ENCODE measurements around the gene JMJD1C.

DNA sequence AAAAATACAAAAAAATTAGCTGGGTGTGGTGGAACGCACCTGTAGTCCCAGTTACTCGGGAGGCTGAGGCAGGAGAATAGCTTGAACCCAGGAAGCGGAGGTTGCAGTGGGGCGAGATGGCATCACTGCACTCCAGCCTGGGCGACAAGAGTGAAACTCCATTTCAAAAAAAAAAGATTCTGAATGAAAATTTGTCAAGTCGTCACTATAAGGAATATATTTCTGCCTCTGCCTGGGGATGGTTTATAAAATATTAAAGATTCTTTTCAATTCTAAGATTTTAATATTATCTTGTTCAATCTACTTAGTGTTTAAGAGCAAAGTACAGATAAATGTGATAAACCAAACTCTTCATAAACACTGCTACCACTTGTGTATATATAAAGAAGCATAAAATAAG, 185.4 kb downstream of the JMJD1C start:
- TF ChIP-seq, protein P1, sequence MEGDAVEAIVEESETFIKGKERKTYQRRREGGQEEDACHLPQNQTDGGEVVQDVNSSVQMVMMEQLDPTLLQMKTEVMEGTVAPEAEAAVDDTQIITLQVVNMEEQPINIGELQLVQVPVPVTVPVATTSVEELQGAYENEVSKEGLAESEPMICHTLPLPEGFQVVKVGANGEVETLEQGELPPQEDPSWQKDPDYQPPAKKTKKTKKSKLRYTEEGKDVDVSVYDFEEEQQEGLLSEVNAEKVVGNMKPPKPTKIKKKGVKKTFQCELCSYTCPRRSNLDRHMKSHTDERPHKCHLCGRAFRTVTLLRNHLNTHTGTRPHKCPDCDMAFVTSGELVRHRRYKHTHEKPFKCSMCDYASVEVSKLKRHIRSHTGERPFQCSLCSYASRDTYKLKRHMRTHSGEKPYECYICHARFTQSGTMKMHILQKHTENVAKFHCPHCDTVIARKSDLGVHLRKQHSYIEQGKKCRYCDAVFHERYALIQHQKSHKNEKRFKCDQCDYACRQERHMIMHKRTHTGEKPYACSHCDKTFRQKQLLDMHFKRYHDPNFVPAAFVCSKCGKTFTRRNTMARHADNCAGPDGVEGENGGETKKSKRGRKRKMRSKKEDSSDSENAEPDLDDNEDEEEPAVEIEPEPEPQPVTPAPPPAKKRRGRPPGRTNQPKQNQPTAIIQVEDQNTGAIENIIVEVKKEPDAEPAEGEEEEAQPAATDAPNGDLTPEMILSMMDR (IDR thresholded peaks at IDR 0.05): no peak
- TF ChIP-seq POLR2A (IDR thresholded peaks at IDR 0.05): no peak
